Cardiac fibroblast (primary cell): ENCODE data around the gene MCUB.

ENCODE experiments used
- DNase-seq, 2 donors: peaks; one replicate each; pipeline versions ENCODE4 v3.0.0 to v3.0.0-alpha.2; 2010; ENCODE audit warnings: low read depth in 2 of 2
- H3K4me3 ChIP-seq, 2 donors: replicated peaks in 1 of 2; 1 replicate in 1 of 2; 2 replicates in 1 of 2; pipeline ENCODE4 v1.5.1; 2011; ENCODE audit warnings: low read depth in 2 of 2, low read length in 2 of 2, mild to moderate bottlenecking in 2 of 2, moderate library complexity in 1 of 2
- CTCF ChIP-seq: IDR thresholded peaks from one replicate; pipeline ENCODE4 v1.5.1; 2011; ENCODE audit warnings: low read depth, mild to moderate bottlenecking, low read length, inconsistent platforms

The MCUB gene

GRCh38 chr4:109658871-109659410, 98.9 kb downstream of the MCUB start:
- peak; percentile 12 to 35 for DNase-seq
- no peak overlapping the region for H3K4me3 ChIP-seq
- TF ChIP-seq CTCF: no peak

- DNase-seq: no peak
- no peak for TF ChIP-seq CTCF
- no peak overlapping the region for H3K4me3 ChIP-seq
These were observed 102.1 kb downstream of the MCUB start for GRCh38 chr4:109662116-109662515.

GRCh38 chr4:109662771-109663170, 102.7 kb downstream of the MCUB start:
- TF ChIP-seq CTCF: no peak
- no peak overlapping the region for H3K4me3 ChIP-seq
- DNase-seq: no peak

- no peak for TF ChIP-seq CTCF
- peak in 1 of 2 donors; percentile 3 for DNase-seq
- no peak overlapping the region for H3K4me3 ChIP-seq
These were observed 105.9 kb downstream of the MCUB start for GRCh38 chr4:109665783-109666485.

- TF ChIP-seq CTCF: no peak
- DNase-seq: peak in 1 of 2 donors; percentile 15
These were observed 111.3 kb downstream of the MCUB start for GRCh38 chr4:109671350-109671749.

GRCh38 chr4:109672169-109672930, 112.3 kb downstream of the MCUB start:
- DNase-seq: peak in 1 of 2 donors; percentile 29
- TF ChIP-seq CTCF: no peak
- no peak overlapping the region for H3K4me3 ChIP-seq

More at GRCh38 chr4:109671350-109671749, 111.3 kb downstream of the MCUB start:
- H3K4me3 ChIP-seq: no peak overlapping the region
